GM12878 (cell line): ENCODE results near the gene MAML2. TPM values are rescaled to one million over a fixed set of nuclear protein-coding genes. Genes with fewer than 3 reads are reported as not detected.

ENCODE experiments used
- BMI1 ChIP-seq: fragments of 450-650 bp; IDR thresholded peaks from 2 replicates; pipeline ENCODE4 v1.6.1; 2016; ENCODE audit warnings: mild to moderate bottlenecking, moderate library complexity, borderline replicate concordance
- CREM ChIP-seq: IDR thresholded peaks from 2 replicates; pipeline ENCODE4 v1.6.1; 2014; ENCODE audit warnings: antibody characterized with exemption, low read depth
- MLLT1 ChIP-seq: fragments of 450-650 bp; IDR thresholded peaks from 2 replicates; pipeline ENCODE4 v1.6.1; 2016; ENCODE audit warnings: mild to moderate bottlenecking
- SPI1 ChIP-seq: IDR thresholded peaks from 2 replicates; pipeline ENCODE4 v1.6.1; 2011; ENCODE audit warnings: low read depth, mild to moderate bottlenecking, low read length, moderate library complexity, borderline replicate concordance; ENCODE audit not compliant: insufficient read depth
- TCF12 ChIP-seq: IDR thresholded peaks from 2 replicates; pipeline ENCODE4 v1.6.1; 2011; ENCODE audit warnings: low read depth, mild to moderate bottlenecking, low read length
- ZBED1 ChIP-seq: IDR thresholded peaks from 2 replicates; pipeline ENCODE4 v1.6.1; 2016; ENCODE audit warnings: borderline replicate concordance
- ZNF207 ChIP-seq: fragments of 450-650 bp; IDR thresholded peaks from 2 replicates; pipeline ENCODE4 v1.6.1; 2014; ENCODE audit warnings: antibody characterized with exemption, mild to moderate bottlenecking, borderline replicate concordance
- polyA plus RNA-seq, 11 experiments: library from polyadenylated mRNA; depleted of rRNA in 4 of 11; unstranded in 6 of 11; stranded (reverse) in 5 of 11; fragments of >200 nt; fragmentation: Nextera tagmentation in 4 of 11; fragmentation: Illumina TruSeq in 1 of 11; extraction: Ambion mirVana in 4 of 11; extraction: Trizol in 1 of 11; gene quantifications; 1 replicate in 1 of 11; 2 replicates in 10 of 11; pipeline versions ENCODE4 v1.2.1 to v1.2.3, GENCODE V29; 2011 to 2016; ENCODE audit warnings: inconsistent platforms in 2 of 11, missing spikeins in 2 of 11, low read depth in 1 of 11
- total RNA-seq, 4 experiments: library from RNA; depleted of rRNA in 3 of 4; stranded (reverse); fragments of >200 nt in 3 of 4; fragmentation: Illumina TruSeq in 1 of 4; extraction: Trizol in 1 of 4; gene quantifications; 2 replicates each; pipeline versions ENCODE4 v1.2.1 to v1.2.3, GENCODE V29; 2013 to 2021
- TF ChIP-seq, protein P1 (sequence below): IDR thresholded peaks from 2 replicates; pipeline ENCODE4 v1.6.1; 2012; ENCODE audit warnings: improper control_type of control experiment, low read depth, low read length; ENCODE audit not compliant: insufficient replicate concordance

Gene MAML2
- total and polyA plus RNA-seq, 10 of the 15 experiments (the other 5 are each of a cell fraction or from before 2014, with no cell fraction given) = 2.5 to 15.1 (median 12.0) TPM

GRCh38 chr11:96388891-96389719 is 46.1 kb upstream of the MAML2 start (continued):
- TF ChIP-seq BMI1 (no peak), ZBED1 (0 out of 2 replicates have a peak, but pooled peaks have one; percentile 14), TCF12 (no peak), CREM (peak; percentile 39; the same call in 1 of the 2 replicates), SPI1 (no peak), ZNF207 (0 out of 2 replicates have a peak, but pooled peaks have one; percentile 29), MLLT1 (no peak)
- TF ChIP-seq, protein P1, sequence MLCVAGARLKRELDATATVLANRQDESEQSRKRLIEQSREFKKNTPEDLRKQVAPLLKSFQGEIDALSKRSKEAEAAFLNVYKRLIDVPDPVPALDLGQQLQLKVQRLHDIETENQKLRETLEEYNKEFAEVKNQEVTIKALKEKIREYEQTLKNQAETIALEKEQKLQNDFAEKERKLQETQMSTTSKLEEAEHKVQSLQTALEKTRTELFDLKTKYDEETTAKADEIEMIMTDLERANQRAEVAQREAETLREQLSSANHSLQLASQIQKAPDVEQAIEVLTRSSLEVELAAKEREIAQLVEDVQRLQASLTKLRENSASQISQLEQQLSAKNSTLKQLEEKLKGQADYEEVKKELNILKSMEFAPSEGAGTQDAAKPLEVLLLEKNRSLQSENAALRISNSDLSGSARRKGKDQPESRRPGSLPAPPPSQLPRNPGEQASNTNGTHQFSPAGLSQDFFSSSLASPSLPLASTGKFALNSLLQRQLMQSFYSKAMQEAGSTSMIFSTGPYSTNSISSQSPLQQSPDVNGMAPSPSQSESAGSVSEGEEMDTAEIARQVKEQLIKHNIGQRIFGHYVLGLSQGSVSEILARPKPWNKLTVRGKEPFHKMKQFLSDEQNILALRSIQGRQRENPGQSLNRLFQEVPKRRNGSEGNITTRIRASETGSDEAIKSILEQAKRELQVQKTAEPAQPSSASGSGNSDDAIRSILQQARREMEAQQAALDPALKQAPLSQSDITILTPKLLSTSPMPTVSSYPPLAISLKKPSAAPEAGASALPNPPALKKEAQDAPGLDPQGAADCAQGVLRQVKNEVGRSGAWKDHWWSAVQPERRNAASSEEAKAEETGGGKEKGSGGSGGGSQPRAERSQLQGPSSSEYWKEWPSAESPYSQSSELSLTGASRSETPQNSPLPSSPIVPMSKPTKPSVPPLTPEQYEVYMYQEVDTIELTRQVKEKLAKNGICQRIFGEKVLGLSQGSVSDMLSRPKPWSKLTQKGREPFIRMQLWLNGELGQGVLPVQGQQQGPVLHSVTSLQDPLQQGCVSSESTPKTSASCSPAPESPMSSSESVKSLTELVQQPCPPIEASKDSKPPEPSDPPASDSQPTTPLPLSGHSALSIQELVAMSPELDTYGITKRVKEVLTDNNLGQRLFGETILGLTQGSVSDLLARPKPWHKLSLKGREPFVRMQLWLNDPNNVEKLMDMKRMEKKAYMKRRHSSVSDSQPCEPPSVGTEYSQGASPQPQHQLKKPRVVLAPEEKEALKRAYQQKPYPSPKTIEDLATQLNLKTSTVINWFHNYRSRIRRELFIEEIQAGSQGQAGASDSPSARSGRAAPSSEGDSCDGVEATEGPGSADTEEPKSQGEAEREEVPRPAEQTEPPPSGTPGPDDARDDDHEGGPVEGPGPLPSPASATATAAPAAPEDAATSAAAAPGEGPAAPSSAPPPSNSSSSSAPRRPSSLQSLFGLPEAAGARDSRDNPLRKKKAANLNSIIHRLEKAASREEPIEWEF = no peak
- TF ChIP-seq, all 136 proteins: peak for 11
